IPS DF 19.7 (cell line): ENCODE measurements around the gene ZNF319.

ENCODE experiments used
- DNase-seq: peaks from one replicate; pipeline ENCODE4 v3.0.0-alpha.2; 2013; ENCODE audit warnings: low read depth, low spot score

ZNF319 gene

DNA sequence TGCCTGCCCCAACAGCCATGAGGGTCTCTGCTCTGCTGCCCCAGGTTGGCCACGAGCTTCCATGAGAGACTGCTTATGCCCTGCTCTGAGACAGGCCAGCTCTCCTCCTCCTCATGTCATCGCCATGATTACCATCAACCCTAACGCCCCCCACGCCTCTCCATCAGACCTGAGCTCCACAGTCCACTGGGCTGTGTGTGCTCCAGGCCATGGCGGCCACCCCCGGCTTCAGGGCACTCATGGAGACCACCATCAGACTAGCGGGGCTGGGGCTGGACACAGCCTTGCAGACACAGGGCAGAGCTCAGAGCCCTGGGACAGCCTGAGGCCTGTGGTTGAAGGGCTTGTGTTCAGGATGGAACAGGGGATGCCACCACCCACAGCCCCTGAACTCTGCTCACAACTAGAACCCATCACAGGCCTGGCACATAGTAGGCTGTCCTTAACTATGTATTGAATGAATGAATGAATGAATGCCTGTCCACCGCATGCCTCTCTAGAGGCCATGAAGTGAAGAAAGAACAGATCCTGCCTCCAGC, 44.1 kb downstream of the ZNF319 start:
- DNase-seq: no peak

DNA sequence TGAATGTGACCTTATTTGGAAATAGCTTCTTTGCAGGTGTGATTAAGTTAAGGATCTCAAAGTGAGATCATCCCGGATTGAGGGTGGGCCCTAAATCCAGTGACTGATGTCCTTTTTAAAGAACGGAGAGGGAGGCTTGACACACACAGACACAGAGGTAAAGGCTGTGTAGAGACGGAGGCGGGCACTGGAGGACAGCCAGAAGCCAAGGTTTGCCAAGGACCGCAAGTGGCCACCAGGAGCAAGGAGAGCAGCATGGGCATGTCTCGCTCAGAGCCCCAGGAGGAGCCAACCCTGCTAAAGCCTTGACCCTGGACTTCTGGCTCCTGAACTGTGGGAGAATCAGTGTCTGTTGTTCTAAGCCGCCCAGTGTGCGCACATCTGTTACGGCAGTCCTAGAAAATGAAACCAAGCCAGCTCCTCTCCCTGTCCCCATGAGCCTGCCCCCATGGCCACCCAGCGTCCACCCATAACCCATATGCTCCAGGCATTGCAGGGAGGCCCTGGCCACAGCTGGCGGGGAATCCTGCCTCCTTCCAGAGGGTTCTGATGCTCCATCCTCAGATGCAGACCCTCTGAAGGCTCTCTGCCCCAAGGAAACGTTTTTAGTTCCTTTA, 44.8 kb downstream of the ZNF319 start:
- DNase-seq: no peak

DNA sequence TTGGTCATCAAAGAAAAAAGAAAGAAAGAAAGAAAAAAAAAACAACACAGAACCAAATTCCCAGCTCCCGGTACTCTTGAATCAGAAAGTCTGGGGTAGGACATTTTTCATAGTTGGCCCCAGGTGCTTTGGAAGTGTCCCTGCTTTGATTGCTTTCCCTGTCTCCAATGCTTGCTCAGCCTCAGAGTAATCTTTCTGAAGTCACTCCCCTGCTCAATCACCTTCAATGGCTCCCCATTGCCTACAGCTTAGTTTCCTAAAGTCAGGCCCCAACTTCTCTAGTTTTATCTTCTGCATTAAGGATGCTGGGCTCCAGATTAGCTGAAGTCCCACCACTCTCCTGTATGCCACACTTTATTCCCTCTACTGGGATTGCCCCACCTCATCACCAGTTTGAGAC, 46.6 kb downstream of the ZNF319 start:
- DNase-seq: no peak

DNA sequence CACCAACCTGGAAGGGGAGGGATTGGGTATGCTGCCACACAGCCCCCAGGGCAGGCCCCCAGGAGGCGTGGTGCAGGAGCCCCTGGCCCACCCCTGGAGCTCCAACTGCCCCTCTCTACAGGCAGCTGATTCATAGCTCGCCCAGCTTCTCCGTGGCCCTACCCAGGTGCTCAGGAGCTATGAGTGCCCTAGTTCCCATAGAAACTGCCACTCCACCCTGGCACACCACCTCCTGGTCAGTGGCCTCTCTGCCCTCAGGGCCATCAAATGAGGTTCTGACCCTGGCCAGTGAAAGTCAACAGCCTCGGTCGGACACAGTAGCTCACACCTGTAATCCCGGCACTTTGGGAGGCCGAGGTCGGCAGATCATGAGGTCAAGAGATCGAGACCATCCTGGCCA, 47.6 kb downstream of the ZNF319 start:
- no peak for DNase-seq

DNA sequence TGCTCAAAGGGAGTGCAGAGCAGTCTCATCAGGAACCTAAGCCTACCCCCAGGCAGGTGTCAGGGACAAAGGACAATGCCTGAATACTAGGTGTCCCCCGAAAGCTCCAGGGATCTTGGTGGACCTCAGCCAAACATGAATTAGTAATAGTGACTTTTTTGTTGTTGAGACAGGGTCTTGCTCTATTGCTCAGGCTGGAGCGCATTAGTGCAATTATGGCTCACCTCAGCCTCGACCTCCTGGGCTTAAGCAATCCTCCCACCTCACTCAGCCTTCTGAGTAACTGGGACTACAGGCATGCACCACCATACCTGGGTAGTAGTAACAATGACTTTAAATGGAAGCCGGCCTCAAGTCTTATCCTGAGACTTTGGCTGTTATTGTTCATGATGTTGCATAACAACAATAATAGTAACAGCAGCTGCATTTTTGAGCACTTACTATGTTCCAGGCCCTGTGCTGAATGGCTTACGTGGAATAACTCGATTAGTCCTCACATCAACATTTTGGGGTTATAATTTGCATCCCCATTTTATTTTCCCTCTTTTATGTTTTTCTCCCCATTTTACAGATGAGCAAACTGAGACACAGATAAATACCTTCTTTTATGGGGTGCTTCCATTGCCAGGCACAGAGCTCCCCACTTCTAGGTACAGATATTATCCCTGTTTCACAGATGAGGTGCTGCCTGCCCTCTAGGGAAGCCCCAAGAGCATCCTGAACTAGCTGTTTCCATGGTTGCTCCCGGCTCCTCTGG, 49.1 kb downstream of the ZNF319 start:
- DNase-seq: no peak

DNA sequence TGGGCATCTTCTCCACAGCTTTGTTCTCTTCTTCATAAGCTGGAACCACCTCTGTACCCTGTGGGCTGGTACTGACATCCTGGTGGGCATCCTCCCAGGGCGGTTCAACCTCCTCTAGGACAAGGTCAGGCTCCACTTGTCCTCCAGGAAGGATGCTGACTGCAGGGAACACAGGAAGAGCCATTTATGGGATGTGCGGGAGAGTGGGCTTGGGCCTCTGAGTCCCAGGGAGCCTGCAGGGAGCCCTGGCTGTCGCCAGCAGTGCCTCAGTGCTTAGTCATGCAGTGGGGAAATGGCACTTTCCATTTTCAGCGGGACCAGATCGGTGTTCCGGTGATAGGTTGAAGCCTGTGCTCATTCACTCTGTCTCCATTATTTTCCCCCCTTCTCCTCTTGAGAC, 50.1 kb downstream of the ZNF319 start:
- DNase-seq: no peak

DNA sequence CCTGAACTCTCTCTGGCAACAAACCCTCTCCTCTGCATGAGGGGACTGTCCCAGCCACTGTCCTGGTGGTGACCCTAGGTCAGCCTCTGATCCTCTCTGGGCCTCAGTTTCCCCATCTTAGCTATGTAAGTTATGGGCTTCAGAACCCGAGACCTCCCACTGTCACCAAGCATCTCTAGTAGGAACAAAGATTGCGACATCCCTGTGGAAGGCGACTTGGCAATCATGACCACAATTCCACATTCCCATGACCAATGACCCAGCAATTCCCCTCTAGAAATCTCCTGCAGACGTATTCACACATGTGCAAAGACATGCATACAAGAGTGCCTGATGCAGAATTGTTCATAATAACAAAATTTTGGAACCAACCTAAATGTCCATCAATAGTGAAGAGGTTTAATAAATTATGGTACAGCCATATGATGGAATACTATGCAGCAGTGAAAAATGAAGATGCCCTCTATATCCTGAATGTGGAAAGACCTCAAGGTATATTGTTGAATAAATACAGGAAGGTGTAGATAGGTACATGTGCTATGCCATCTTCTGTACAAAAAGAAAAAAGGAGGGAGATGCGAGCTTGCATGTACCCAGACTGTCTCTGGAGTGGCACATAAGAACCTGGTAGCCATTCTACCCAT, 50.8 kb downstream of the ZNF319 start:
- no peak for DNase-seq

DNA sequence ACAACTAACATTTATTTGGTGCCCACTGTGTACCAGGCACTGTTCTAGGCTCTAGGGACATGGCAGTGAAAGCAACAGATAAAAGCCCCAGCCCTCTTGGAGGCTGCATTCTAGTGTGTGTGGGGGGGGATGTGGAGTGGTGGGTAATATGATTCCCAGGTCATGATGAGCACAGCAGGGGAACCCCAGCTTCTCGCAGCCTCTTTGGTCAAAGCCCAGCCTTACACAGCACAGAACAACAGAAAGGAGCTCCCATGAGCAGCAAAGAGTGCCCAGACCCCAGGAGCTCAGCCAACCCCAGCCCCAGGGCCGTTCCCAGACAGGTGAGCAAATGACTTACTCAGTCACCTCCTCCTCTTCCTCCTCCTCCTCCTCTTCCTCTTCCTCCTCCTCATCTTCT, 51.5 kb downstream of the ZNF319 start:
- peak; percentile 17 for DNase-seq

DNA sequence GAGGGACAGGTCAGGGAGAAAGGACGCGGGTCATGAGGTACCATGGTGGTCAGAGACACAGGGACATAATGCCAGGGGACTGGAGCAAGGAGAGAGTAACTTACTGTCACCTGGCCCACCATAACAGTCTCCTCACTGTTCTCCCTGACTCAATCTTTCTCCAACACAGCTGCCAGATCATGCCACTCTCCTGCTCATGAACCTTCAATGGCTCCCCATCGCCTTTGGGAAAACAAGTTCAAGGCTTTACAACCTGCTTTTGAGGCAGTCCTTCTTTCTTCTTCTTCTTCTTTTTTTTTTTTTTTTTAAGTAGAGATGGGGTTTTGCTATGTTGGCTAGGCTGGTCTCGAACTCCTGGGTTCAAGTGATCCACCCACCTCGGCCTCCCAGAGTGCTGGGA, 52.4 kb downstream of the ZNF319 start:
- DNase-seq: no peak

DNA sequence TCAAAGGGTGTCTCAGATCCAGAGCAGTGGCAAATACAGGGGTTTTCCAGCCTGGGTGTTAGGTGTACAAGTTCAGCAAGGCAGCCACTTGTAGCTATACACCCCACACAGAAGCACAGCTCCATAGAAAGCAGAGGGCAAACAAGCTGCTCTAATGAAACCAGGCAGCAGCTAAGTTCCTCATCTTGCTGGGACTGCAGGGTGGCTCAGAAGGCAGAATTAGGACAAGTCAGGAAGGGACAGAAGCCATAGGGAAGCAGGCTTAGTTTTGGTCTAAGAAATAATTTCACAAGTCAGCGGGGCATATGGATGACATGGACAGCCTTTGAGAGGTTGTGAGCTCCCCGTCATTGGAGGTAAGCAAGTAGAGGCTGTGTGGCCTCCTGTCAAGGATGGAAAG, 53.2 kb downstream of the ZNF319 start:
- DNase-seq: no peak

DNA sequence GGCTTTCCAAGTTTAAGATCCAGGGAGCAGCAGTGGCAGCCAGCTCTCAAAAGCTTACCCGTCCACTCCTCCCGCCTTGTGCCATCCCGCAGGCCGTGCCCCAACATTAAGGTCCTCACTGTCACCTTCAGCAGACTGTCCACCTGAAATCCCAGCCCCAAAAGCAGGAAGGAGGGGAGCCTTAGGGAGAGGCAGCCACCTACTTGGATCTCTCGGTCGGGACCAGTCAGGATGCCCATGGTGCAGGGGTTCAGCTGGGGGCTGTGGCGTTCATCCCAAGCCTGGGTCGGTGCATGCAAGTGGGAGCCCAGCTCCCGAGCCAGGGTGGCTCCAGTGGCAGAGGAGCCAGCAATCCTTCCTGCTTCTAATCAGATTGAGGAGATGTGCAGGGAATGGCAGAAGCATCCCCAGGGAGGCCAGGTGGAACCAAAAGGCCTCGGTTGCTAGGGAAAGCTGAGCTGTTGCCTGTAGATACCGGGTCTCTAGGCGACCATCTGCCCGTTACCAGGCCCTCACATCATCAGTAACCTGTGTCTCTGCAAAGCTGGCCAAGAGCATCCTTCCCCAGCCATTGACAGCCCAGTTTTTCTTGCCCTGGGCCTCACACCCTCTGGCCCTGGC, 54.2 kb downstream of the ZNF319 start:
- DNase-seq: no peak

DNA sequence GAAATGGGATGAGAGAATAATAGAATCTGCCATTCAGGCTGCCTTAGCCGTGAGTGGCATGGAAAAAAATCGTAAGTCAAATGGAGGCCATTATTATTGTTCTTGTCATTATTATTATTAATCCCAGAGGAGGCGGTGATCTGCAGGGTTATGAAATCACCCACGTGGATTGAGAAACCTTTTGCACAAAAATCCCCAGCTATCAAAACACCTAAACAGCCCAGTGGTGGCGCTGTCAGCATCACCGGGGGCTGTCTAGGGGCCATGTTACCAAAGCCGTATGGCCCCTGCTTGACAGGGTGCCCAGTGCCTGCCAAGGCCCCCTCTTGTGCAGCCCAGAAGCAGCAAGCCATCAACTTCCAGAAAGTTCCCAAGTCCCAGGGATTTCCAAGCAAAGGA, 54.7 kb downstream of the ZNF319 start:
- no peak for DNase-seq

DNA sequence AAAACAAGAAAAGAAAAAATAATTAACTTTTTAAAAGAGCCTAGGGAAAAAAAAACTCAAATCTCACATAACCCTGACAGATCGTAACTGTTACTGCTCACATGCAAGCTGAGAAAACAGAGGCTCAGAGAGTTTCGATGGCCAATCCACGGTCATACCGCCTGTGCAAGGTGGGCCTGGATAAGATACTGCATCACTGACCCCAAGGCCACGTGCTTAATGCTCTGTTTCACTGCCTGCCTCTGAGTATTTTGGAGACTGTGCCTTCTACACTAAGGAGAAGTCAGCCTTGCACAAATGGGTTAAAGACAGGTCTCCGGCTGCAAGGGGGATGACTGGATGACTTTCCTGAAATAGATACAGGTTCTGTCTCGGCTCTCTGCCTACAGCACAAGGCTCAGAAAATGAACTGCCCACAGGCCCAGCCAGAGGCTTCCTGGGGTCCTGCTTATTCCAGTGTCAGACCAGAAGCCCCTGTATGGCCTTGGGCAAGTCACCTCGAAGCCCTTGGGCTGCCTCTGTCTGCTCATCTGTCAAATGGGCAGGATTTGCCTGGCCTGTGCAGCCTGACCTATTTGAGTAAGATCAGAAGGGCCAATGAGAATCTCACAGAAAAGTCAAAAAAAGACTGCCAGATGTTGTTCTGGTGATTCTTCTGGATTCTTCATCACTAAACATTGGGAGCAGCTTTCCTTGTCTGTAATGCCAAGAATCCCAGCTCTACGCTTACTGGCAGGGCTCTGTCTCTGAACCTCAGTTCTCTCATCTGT, 55.3 kb downstream of the ZNF319 start:
- no peak for DNase-seq
